ENCODE data around the gene LY6G6C. TPM values are rescaled to one million over a fixed set of nuclear protein-coding genes. Genes with fewer than 3 reads are reported as not detected.

The LY6G6C gene
- total RNA-seq, 1 donor from 2014 or later: 0.30 TPM

DNA sequence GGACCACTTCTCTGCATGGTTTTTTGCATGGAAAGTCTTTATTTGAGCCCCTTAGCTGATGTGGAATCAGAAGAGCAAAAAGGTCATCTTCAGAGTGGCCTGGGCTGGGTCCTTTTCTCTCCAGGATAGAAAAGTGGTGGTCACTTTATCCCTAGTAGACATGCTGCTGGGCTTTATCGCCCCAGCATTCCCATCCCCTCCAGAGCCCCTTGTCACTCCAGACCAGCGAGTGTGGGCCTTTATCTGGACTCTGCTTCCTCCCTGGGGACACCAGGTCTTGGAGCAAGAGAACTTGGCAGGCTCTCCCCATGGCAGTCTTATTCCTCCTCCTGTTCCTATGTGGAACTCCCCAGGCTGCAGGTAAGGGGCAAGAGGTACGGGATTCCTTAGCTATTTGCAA is 14.9 kb downstream of the LY6G6C start, which contains the start of gene LY6G6F:
TSS of gene LY6G6F (plus strand) at position 268 of the 400 bp plus-strand sequence. CDS start at position 309, 41 bp downstream.
- no peak for DNase-seq (ENCODE audit: low spot score)
- TF ChIP-seq, protein P1, sequence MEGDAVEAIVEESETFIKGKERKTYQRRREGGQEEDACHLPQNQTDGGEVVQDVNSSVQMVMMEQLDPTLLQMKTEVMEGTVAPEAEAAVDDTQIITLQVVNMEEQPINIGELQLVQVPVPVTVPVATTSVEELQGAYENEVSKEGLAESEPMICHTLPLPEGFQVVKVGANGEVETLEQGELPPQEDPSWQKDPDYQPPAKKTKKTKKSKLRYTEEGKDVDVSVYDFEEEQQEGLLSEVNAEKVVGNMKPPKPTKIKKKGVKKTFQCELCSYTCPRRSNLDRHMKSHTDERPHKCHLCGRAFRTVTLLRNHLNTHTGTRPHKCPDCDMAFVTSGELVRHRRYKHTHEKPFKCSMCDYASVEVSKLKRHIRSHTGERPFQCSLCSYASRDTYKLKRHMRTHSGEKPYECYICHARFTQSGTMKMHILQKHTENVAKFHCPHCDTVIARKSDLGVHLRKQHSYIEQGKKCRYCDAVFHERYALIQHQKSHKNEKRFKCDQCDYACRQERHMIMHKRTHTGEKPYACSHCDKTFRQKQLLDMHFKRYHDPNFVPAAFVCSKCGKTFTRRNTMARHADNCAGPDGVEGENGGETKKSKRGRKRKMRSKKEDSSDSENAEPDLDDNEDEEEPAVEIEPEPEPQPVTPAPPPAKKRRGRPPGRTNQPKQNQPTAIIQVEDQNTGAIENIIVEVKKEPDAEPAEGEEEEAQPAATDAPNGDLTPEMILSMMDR (IDR thresholded peaks at IDR 0.05): no peak
- Mint-ChIP-seq H3K27me3 (ENCODE audit: low read depth) (no peaks in the 10 kb centered on the region), H3K9me3 (ENCODE audit: low read depth) (no peaks in the 10 kb centered on the region), H3K4me3 (ENCODE audit: unreplicated experiment) (no peak within 1 kb of the TSS), H3K4me1 (ENCODE audit: low read depth) (peaks cover 15% of the 10 kb centered on the region), H3K36me3 (ENCODE audit: low read depth) (no peaks in the 10 kb centered on the region), H3K27ac (ENCODE audit: unreplicated experiment) (no peak within 1 kb of the TSS)

- Mint-ChIP-seq H3K4me3 (ENCODE audit: unreplicated experiment) (no peak overlapping the region), H3K36me3 (ENCODE audit: low read depth) (no peaks in the 10 kb centered on the region), H3K9me3 (ENCODE audit: low read depth) (no peaks in the 10 kb centered on the region), H3K27me3 (ENCODE audit: low read depth) (no peaks in the 10 kb centered on the region), H3K4me1 (ENCODE audit: low read depth) (peaks cover 22% of the 10 kb centered on the region), H3K27ac (ENCODE audit: unreplicated experiment) (no peak overlapping the region)
- DNase-seq (ENCODE audit: low spot score): no peak
- TF ChIP-seq, protein P1 (IDR thresholded peaks at IDR 0.05): no peak
Measured at GRCh38 chr6:31705931-31706330, 15.6 kb downstream of the LY6G6C start.

- Mint-ChIP-seq H3K36me3 (ENCODE audit: low read depth) (no peaks in the 10 kb centered on the region), H3K27ac (ENCODE audit: unreplicated experiment) (peak within 1 kb of the TSS; percentile 98), H3K4me1 (ENCODE audit: low read depth) (peaks cover 26% of the 10 kb centered on the region), H3K9me3 (ENCODE audit: low read depth) (no peaks in the 10 kb centered on the region), H3K4me3 (ENCODE audit: unreplicated experiment) (peak within 1 kb of the TSS; percentile 99), H3K27me3 (ENCODE audit: low read depth) (no peaks in the 10 kb centered on the region)
- peak; percentile 98 for DNase-seq (ENCODE audit: low spot score)
- TF ChIP-seq, protein P1 (IDR thresholded peaks at IDR 0.05): peak; percentile 32
Measured at GRCh38 chr6:31702819-31703716, 18.5 kb downstream of the LY6G6C start, which contains the start of gene ABHD16A. Gene ABHD16A, minus strand, starts transcription at chr6:31703324. Its CDS starts 43 bp downstream, at chr6:31703281.

DNA sequence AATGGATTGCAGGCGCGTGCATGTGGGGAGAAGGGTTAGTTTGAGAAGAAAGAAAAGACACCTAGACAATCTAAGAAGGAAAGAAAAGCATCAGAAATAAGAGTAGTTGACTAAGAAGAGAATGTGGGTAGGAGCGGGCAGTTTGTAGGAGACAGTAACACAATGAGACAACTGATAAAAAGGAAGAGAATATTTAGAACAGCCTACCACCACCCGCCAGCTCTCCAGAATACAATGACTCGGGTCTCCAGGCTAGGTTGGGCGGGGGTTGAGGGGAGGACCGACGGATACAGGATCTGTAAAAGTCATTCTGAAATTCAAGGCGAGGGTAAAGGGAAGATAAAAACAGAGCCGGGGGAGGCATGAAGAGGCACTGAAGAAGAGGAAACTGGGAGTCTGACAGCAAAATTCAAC is 19.1 kb downstream of the LY6G6C start:
- Mint-ChIP-seq H3K4me3 (ENCODE audit: unreplicated experiment) (peak overlapping the region; percentile 99), H3K27me3 (ENCODE audit: low read depth) (no peaks in the 10 kb centered on the region), H3K36me3 (ENCODE audit: low read depth) (peaks cover 2% of the 10 kb centered on the region), H3K9me3 (ENCODE audit: low read depth) (no peaks in the 10 kb centered on the region), H3K4me1 (ENCODE audit: low read depth) (peaks cover 26% of the 10 kb centered on the region), H3K27ac (ENCODE audit: unreplicated experiment) (peak overlapping the region; percentile 98)
- TF ChIP-seq, protein P1 (IDR thresholded peaks at IDR 0.05): no peak
- no peak for DNase-seq (ENCODE audit: low spot score)

GRCh38 chr6:31701666-31702404 is 19.7 kb downstream of the LY6G6C start:
- H3K4me3 Mint-ChIP-seq (ENCODE audit: unreplicated experiment): peak overlapping the region; percentile 99
- H3K27ac Mint-ChIP-seq (ENCODE audit: unreplicated experiment): peak overlapping the region; percentile 98
- no peaks in the 10 kb centered on the region for H3K9me3 Mint-ChIP-seq (ENCODE audit: low read depth)
- no peaks in the 10 kb centered on the region for H3K27me3 Mint-ChIP-seq (ENCODE audit: low read depth)
- TF ChIP-seq, protein P1 (IDR thresholded peaks at IDR 0.05): no peak
- DNase-seq (ENCODE audit: low spot score): no peak
- H3K4me1 Mint-ChIP-seq (ENCODE audit: low read depth): peaks cover 26% of the 10 kb centered on the region
- H3K36me3 Mint-ChIP-seq (ENCODE audit: low read depth): peaks cover 2% of the 10 kb centered on the region
